Measurements from ENCODE around the gene ADH5. TPM values are rescaled to one million over a fixed set of nuclear protein-coding genes. Genes with fewer than 3 reads are reported as not detected.
"Not testable (repeated sequence)": the region's sequence is repeated elsewhere in the genome, so short reads cannot be mapped to it uniquely, and the experiment has no call there.

ADH5 gene
- total RNA-seq, 4 donors from 2014 or later: 254 to 466 (median 421) TPM

- DNase-seq (ENCODE audit: extremely low spot score): no peak
- TF ChIP-seq EP300 (IDR thresholded peaks at IDR 0.05) (no peak), CTCF (IDR thresholded peaks at IDR 0.05) (no peak), POLR2AphosphoS5 (IDR thresholded peaks at IDR 0.05) (no peak), POLR2A (IDR thresholded peaks at IDR 0.05; ENCODE audit: low read depth) (no peak)
- Histone ChIP-seq H3K9me3 (no peaks in the 10 kb centered on the region), H3K27ac (replicated peaks in 1 of 4) (no peak overlapping the region), H3K4me1 (peaks cover 0 to 31% (median 6%) of the 10 kb centered on the region in 4 donors), H3K36me3 (no peaks in the 10 kb centered on the region), H3K4me3 (no peak overlapping the region), H3K27me3 (no peaks in the 10 kb centered on the region)
- intact Hi-C loops (cut with DNase I): no loop called here
- WGBS: 77% methylated on average over 1 of the region's 1 CpG
Observed at GRCh38 chr4:99104153-99104552, 15.6 kb upstream of the ADH5 start.

DNA sequence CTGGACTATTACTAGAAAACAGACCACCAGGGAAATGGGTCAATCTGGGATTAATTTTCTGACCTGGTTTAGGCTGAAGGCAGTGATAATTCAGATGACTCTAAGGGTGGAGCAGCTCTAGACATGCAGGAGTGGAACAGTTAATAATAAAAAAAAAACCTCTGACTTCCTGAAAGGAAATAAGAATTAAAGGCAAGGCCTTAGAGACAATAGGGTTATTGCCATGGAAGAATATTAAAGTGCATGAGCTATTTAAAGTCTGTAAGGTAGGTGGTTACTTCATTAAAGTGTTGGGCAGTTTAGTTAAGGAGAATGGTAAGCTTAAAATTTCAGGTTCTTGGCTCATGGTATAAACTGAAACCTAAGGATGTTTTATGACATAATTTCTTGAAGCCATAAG, 14.6 kb upstream of the ADH5 start:
- H3K36me3 ChIP-seq: no peaks in the 10 kb centered on the region
- TF ChIP-seq CTCF (IDR thresholded peaks at IDR 0.05) (no peak), POLR2A (IDR thresholded peaks at IDR 0.05; ENCODE audit: low read depth) (no peak), EP300 (IDR thresholded peaks at IDR 0.05) (no peak), POLR2AphosphoS5 (IDR thresholded peaks at IDR 0.05) (no peak)
- no peaks in the 10 kb centered on the region for H3K9me3 ChIP-seq
- no peaks in the 10 kb centered on the region for H3K27me3 ChIP-seq
- no peak overlapping the region for H3K27ac ChIP-seq (replicated peaks in 1 of 4)
- H3K4me3 ChIP-seq: no peak overlapping the region
- intact Hi-C loops (cut with DNase I): no loop called here
- H3K4me1 ChIP-seq: peaks cover 0 to 31% (median 6%) of the 10 kb centered on the region in 4 donors
- no peak for DNase-seq (ENCODE audit: extremely low spot score)

GRCh38 chr4:99102634-99103033, 14.0 kb upstream of the ADH5 start:
- intact Hi-C loops (cut with DNase I): no loop called here
- Histone ChIP-seq H3K36me3 (no peaks in the 10 kb centered on the region), H3K27me3 (no peaks in the 10 kb centered on the region), H3K9me3 (no peaks in the 10 kb centered on the region), H3K27ac (replicated peaks in 1 of 4) (no peak overlapping the region), H3K4me1 (peaks cover 0 to 31% (median 6%) of the 10 kb centered on the region in 4 donors), H3K4me3 (no peak overlapping the region)
- TF ChIP-seq POLR2A (IDR thresholded peaks at IDR 0.05; ENCODE audit: low read depth) (no peak), EP300 (IDR thresholded peaks at IDR 0.05) (no peak), CTCF (IDR thresholded peaks at IDR 0.05) (no peak), POLR2AphosphoS5 (IDR thresholded peaks at IDR 0.05) (no peak)
- peak; percentile 53 for DNase-seq (ENCODE audit: extremely low spot score)
- WGBS: 93% methylated on average over 2 of the region's 2 CpGs

- 93% methylated on average over 1 of the region's 1 CpG for WGBS
- no peaks in the 10 kb centered on the region for H3K36me3 ChIP-seq
- TF ChIP-seq POLR2A (IDR thresholded peaks at IDR 0.05; ENCODE audit: low read depth): no peak
- TF ChIP-seq EP300 (IDR thresholded peaks at IDR 0.05): no peak
- no peak for TF ChIP-seq CTCF (IDR thresholded peaks at IDR 0.05)
- TF ChIP-seq POLR2AphosphoS5 (IDR thresholded peaks at IDR 0.05): no peak
Observed at GRCh38 chr4:99100876-99101275, 12.3 kb upstream of the ADH5 start.

DNA sequence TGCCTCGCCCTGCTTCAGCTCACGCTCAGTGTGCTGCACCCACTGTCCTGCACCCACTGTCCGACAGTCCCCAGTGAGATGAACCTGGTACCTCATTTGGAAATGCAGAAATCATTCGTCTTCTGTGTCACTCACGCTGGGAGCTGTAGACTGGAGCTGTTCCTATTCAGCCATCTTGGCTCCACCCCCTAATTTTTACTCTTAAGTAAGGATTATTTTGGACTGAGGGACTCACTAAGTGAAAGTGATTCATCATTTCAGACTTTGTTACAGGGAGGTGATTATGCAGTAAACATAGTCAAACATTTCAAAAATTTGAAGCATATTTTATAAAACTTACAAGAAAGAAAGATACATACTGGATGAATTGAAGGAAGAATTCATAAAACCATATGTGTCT, 11.2 kb upstream of the ADH5 start:
- H3K36me3 ChIP-seq; H3K9me3 ChIP-seq; H3K27me3 ChIP-seq; DNase-seq (ENCODE audit: extremely low spot score); H3K4me3 ChIP-seq; intact Hi-C loops (cut with DNase I); H3K27ac ChIP-seq (replicated peaks in 1 of 4): not testable (repeated sequence)
- WGBS: 72% methylated on average over 5 of the region's 5 CpGs
- peaks cover 0 to 31% (median 6%) of the 10 kb centered on the region in 4 donors for H3K4me1 ChIP-seq

More at GRCh38 chr4:99100876-99101275, 12.3 kb upstream of the ADH5 start:
- H3K4me3 ChIP-seq: no peak overlapping the region
- no peak for DNase-seq (ENCODE audit: extremely low spot score)
- H3K27me3 ChIP-seq: no peaks in the 10 kb centered on the region
- peaks cover 0 to 31% (median 6%) of the 10 kb centered on the region in 4 donors for H3K4me1 ChIP-seq
- H3K9me3 ChIP-seq: no peaks in the 10 kb centered on the region
- intact Hi-C loops (cut with DNase I): no loop called here
- H3K27ac ChIP-seq (replicated peaks in 1 of 4): no peak overlapping the region

Data from esophagus muscularis mucosa (tissue), 4 donors.